B cell (primary cell): ENCODE data around the gene MAZ. TPM values are rescaled to one million over a fixed set of nuclear protein-coding genes. Genes with fewer than 3 reads are reported as not detected.
A peak's percentile ranks its signal among the peaks of the same experiment; 100 is the strongest.

Experiments used
- ATAC-seq: fragments of 200-7000 bp; cut with Tn5 transposase; one replicate; pipeline ENCODE4 v1.10.0; 2021; ENCODE audit warnings: low read depth, mild to moderate bottlenecking, moderate number of reproducible peaks, moderate library complexity
- CTCF ChIA-PET: fragments of 350-600 bp; sonication (Branson Sonifier 250); formaldehyde crosslinking; loops from one replicate; lab custom pipeline; 2021; ENCODE audit warnings: antibody characterized with exemption, inconsistent platforms; lab: Charles Lee
- POLR2A ChIA-PET: fragments of 350-600 bp; sonication (Branson Sonifier 250); formaldehyde crosslinking; loops from one replicate; lab custom pipeline; 2021; ENCODE audit warnings: antibody characterized with exemption; lab: Charles Lee
- DNase-seq: peaks from one replicate; pipeline ENCODE4 v3.0.0; 2013
- H2AFZ ChIP-seq: 2 replicates; pipeline ENCODE4 v1.6.1; 2012; ENCODE audit warnings: mild to moderate bottlenecking, low read depth, low read length; ENCODE audit not compliant: insufficient read depth, poor library complexity, severe bottlenecking
- H3K27ac ChIP-seq, 2 donors: 1 replicate in 1 of 2; 2 replicates in 1 of 2; pipeline ENCODE4 v1.5.1; 2012 to 2013; ENCODE audit warnings: low read length in 2 of 2, mild to moderate bottlenecking in 2 of 2, moderate library complexity in 1 of 2
- H3K27me3 ChIP-seq, 4 experiments: fragments of 200-600 bp in 1 of 4; sonication (generic) in 1 of 4; replicated peaks in 1 of 4; 1 replicate in 2 of 4; 2 replicates in 2 of 4; pipeline versions ENCODE4 v1.6.1 to v1.7.0; 2013 to 2016; ENCODE audit warnings: low read length in 3 of 4, mild to moderate bottlenecking in 2 of 4, mixed read lengths in 1 of 4, moderate library complexity in 1 of 4; ENCODE audit not compliant: insufficient read depth in 4 of 4, control insufficient read depth in 3 of 4; ENCODE audit errors: control extremely low read depth in 1 of 4
- H3K36me3 ChIP-seq, 2 experiments: replicated peaks in 1 of 2; 1 replicate in 1 of 2; 2 replicates in 1 of 2; pipeline versions ENCODE4 v1.6.1 to v1.7.1; 2013; ENCODE audit warnings: low read length in 1 of 2; ENCODE audit not compliant: insufficient read depth in 2 of 2, control insufficient read depth in 1 of 2; ENCODE audit errors: control extremely low read depth in 1 of 2, extremely low read depth in 1 of 2
- H3K4me1 ChIP-seq, 2 donors: fragments of 200-600 bp in 1 of 2; sonication (generic) in 1 of 2; 1 replicate in 1 of 2; 2 replicates in 1 of 2; pipeline versions ENCODE4 v1.5.1 to v1.6.1; 2013 to 2017; ENCODE audit warnings: low read length in 2 of 2; ENCODE audit not compliant: control insufficient read depth in 2 of 2, insufficient read depth in 2 of 2
- H3K4me2 ChIP-seq: replicated peaks from 2 replicates; pipeline ENCODE3; 2012; ENCODE audit warnings: mild to moderate bottlenecking, low read depth, low read length; ENCODE audit not compliant: poor library complexity, severe bottlenecking
- H3K4me3 ChIP-seq, 5 experiments: fragments of 200-600 bp in 1 of 5; sonication (generic) in 1 of 5; 1 replicate in 3 of 5; 2 replicates in 2 of 5; pipeline versions ENCODE4 v1.5.1 to v1.7.0; 2011 to 2016; ENCODE audit warnings: low read length in 4 of 5, mild to moderate bottlenecking in 4 of 5, low read depth in 2 of 5, control low read depth in 1 of 5, moderate library complexity in 1 of 5; ENCODE audit not compliant: insufficient read depth in 1 of 5; ENCODE audit errors: control extremely low read depth in 1 of 5, extremely low read depth in 1 of 5
- H3K79me2 ChIP-seq: fragments of 200-600 bp; sonication (generic); one replicate; pipeline ENCODE4 v1.6.0; 2016; ENCODE audit warnings: low read length; ENCODE audit not compliant: control insufficient read depth, insufficient read depth
- H3K9ac ChIP-seq: fragments of 200-600 bp; sonication (generic); 2 replicates; pipeline ENCODE4 v1.6.1; 2017; ENCODE audit warnings: mild to moderate bottlenecking, low read length, moderate library complexity
- H3K9me3 ChIP-seq, 3 donors: one replicate each; pipeline versions ENCODE4 v1.6.1 to v1.7.1; 2013; ENCODE audit warnings: low read length in 2 of 3; ENCODE audit not compliant: control insufficient read depth in 2 of 3, insufficient read depth in 1 of 3; ENCODE audit errors: control extremely low read depth in 1 of 3
- H4K20me1 ChIP-seq: 2 replicates; pipeline ENCODE4 v1.6.0; 2012; ENCODE audit warnings: mild to moderate bottlenecking, low read length; ENCODE audit not compliant: insufficient read depth, control insufficient read depth, poor library complexity, severe bottlenecking
- H3K27ac Mint-ChIP-seq: one replicate; pipeline ENCODE4 v1.8.0; 2021; ENCODE audit warnings: mixed read lengths
- H3K27me3 Mint-ChIP-seq: one replicate; pipeline ENCODE4 v1.8.0; 2021; ENCODE audit warnings: mixed read lengths
- H3K4me1 Mint-ChIP-seq: one replicate; pipeline ENCODE4 v1.8.0; 2021; ENCODE audit warnings: mixed read lengths
- H3K4me3 Mint-ChIP-seq: one replicate; pipeline ENCODE4 v1.8.0; 2021; ENCODE audit warnings: mixed read lengths
- H3K9me3 Mint-ChIP-seq: one replicate; pipeline ENCODE4 v1.8.0; 2022; ENCODE audit warnings: mixed read lengths; ENCODE audit not compliant: insufficient read depth
- EZH2 ChIP-seq: IDR thresholded peaks from 2 replicates; pipeline ENCODE4 v1.6.1; 2012; ENCODE audit warnings: borderline replicate concordance, low read depth, mild to moderate bottlenecking, moderate library complexity, low read length; ENCODE audit not compliant: insufficient read depth, poor library complexity, severe bottlenecking
- WGBS: methylation state at CpG from one replicate; pipeline ENCODE4 v1.1.5; 2013; ENCODE audit warnings: missing lambda C conversion rate; ENCODE audit not compliant: insufficient coverage; 5-methylcytosine and 5-hydroxymethylcytosine counted together
- intact Hi-C: fragments of 100-400 bp; cut with micrococcal nuclease; formaldehyde crosslinking; loops from one replicate; pipeline ENCODE4 v1.10.0; 2022
- polyA plus RNA-seq: library from polyadenylated mRNA; depleted of rRNA; stranded (reverse); fragments of >200 nt; gene quantifications from 2 replicates; pipeline ENCODE4 v1.2.3, GENCODE V29; 2012
- total RNA-seq, 2 donors: library from RNA; stranded (reverse); fragments of 120-200 nt in 1 of 2; gene quantifications; 1 replicate in 1 of 2; 2 replicates in 1 of 2; pipeline versions ENCODE4 v1.2.3 to v1.2.4, GENCODE V29; 2013 to 2022
- TF ChIP-seq, protein P1 (sequence below): fragments of 200-600 bp; IDR thresholded peaks from one replicate; pipeline ENCODE4 v1.8.0; 2022; ENCODE audit warnings: antibody characterized with exemption, mild to moderate bottlenecking

The MAZ gene
- total and polyA plus RNA-seq, 2 donors (not counting 1 experiment from before 2014, with no cell fraction given): 170 to 198 TPM

DNA sequence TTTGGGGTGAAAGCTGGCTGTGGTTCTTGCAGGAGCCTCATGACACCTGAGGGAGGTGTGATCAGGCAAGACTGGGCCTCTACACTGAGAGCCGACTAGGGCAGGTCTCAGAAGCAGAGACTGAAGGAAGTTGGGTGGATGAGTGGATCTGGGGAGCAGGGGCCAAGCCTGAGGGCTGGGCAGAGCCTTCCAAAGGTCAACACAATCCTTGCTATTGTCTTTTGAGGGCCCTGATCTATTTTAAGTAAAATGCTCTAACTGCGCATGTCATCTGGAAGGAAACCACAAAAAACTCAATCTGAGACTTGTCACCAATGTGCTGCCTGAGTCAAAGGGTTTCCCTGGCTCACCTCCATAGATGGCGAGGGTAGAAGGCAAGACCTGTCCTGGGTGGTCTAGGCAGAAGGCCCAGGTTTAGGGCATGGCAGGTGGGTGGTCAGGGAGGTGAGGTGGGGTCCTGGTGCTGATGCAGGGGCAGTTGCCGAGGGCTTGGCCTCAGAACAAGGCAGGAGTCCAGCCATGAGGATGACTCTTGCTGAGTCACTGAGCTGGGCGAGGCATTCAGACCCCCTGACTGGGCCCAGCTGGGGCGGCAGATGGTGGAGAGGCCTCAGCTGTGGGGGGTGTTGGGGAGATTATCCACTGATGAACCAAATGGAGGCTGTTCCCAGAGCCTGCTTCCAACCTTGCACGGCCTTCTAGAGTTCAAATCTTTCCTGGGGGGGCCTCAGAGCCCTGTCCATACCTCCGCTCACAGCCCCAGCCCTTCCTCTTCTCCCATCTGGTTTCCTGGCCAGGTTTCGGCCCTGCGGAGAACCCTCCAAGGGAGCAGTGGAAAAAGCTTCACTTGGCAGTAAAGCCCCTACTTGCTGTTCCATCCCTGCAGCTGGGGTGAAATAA lies 19.1 kb downstream of the MAZ start:
- H3K4me1 ChIP-seq: peaks cover 23 to 24% of the 10 kb centered on the region in 2 donors
- CTCF ChIA-PET: interaction anchor here (1.1 kb wide), 1 partner anchor 23 kb away, joined by 3 read pairs; no protein-coding TSS in a partner anchor
- POLR2A ChIA-PET: interaction anchor here (0.7 kb wide), 1 partner anchor 592 kb away, joined by 10 read pairs; no protein-coding TSS in a partner anchor
- WGBS: 71% methylated on average over 9 of the region's 10 CpGs
- no peaks in the 10 kb centered on the region for H3K27me3 ChIP-seq
- H2AFZ ChIP-seq: no peak overlapping the region
- no peak for DNase-seq
- H3K79me2 ChIP-seq: peaks cover 99% of the 10 kb centered on the region
- H3K27ac Mint-ChIP-seq: peak overlapping the region; percentile 50
- H3K9ac ChIP-seq: no peak overlapping the region
- peaks cover 0 to 8% of the 10 kb centered on the region in 2 experiments for H3K36me3 ChIP-seq
- TF ChIP-seq, protein P1, sequence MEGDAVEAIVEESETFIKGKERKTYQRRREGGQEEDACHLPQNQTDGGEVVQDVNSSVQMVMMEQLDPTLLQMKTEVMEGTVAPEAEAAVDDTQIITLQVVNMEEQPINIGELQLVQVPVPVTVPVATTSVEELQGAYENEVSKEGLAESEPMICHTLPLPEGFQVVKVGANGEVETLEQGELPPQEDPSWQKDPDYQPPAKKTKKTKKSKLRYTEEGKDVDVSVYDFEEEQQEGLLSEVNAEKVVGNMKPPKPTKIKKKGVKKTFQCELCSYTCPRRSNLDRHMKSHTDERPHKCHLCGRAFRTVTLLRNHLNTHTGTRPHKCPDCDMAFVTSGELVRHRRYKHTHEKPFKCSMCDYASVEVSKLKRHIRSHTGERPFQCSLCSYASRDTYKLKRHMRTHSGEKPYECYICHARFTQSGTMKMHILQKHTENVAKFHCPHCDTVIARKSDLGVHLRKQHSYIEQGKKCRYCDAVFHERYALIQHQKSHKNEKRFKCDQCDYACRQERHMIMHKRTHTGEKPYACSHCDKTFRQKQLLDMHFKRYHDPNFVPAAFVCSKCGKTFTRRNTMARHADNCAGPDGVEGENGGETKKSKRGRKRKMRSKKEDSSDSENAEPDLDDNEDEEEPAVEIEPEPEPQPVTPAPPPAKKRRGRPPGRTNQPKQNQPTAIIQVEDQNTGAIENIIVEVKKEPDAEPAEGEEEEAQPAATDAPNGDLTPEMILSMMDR: no peak
- TF ChIP-seq EZH2: no peak
- no peak overlapping the region for H3K4me2 ChIP-seq
- H4K20me1 ChIP-seq: peaks cover 89% of the 10 kb centered on the region
- no peak overlapping the region for H3K4me3 ChIP-seq
- no peak for ATAC-seq
- intact Hi-C loops: no loop called here
- H3K9me3 ChIP-seq: no peaks in the 10 kb centered on the region
- H3K4me3 Mint-ChIP-seq: no peak overlapping the region
- no peak overlapping the region for H3K27ac ChIP-seq
- no peaks in the 10 kb centered on the region for H3K27me3 Mint-ChIP-seq
- peaks cover 31% of the 10 kb centered on the region for H3K4me1 Mint-ChIP-seq
- H3K9me3 Mint-ChIP-seq: no peaks in the 10 kb centered on the region

DNA sequence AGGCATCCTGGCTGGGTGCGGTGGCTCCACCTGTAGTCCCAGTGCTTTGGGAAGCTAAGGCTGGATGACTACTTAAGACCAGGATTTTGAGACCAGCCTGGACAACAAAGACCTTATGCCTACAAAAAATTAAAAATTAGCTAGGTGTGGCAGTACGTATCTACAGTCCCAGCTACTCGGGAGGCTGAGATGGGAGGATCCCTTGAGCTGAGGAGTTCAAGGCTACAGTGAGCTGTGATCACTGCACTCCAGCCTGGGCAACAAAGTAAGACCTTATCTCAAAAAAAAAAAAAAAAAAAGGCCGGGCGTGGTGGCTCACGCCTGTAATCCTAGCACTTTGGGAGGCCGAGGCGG lies 20.0 kb downstream of the MAZ start:
- Histone ChIP-seq H3K27me3 (no peaks in the 10 kb centered on the region), H4K20me1 (peaks cover 95% of the 10 kb centered on the region), H3K4me2 (no peak overlapping the region), H3K9me3 (no peaks in the 10 kb centered on the region), H3K27ac (no peak overlapping the region), H3K9ac (no peak overlapping the region), H2AFZ (no peak overlapping the region), H3K4me1 (peaks cover 17% of the 10 kb centered on the region in 2 donors), H3K79me2 (peaks cover 95% of the 10 kb centered on the region), H3K36me3 (peaks cover 0 to 15% of the 10 kb centered on the region in 2 experiments), H3K4me3 (no peak overlapping the region)
- Mint-ChIP-seq H3K4me1 (peaks cover 22% of the 10 kb centered on the region), H3K9me3 (no peaks in the 10 kb centered on the region), H3K4me3 (no peak overlapping the region), H3K27me3 (no peaks in the 10 kb centered on the region), H3K27ac (no peak overlapping the region)
- intact Hi-C loops: no loop called here
- ChIA-PET POLR2A (interaction anchor here (0.6 to 0.7 kb wide), 3 partner anchors 8 to 591 kb away, joined by 4 to 10 read pairs (median 10); no protein-coding TSS in a partner anchor), CTCF (interaction anchor here (0.6 to 1.1 kb wide), 2 partner anchors 22 to 178 kb away, joined by 3 to 4 read pairs; no protein-coding TSS in a partner anchor)
- ATAC-seq (no peak), DNase-seq (no peak)
- WGBS: 100% methylated on average over 1 of the region's 8 CpGs
- TF ChIP-seq, protein P1: no peak
- TF ChIP-seq EZH2: no peak
